ENCODE data around the gene SLC35G6.

DNA sequence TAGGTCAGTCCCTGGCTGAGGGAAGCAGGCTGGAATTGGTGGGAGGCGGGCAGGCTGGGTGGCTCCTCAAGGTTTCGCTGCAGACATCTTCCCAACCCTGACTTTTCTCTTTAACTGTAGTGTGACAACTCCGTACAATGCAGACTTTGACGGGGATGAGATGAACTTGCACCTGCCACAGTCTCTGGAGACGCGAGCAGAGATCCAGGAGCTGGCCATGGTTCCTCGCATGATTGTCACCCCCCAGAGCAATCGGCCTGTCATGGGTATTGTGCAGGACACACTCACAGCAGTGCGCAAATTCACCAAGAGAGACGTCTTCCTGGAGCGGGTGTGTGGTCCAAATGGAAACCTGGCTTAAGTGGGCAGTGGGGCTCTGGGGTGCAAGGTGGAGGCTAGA is 17.9 kb downstream of the SLC35G6 start:
- TF ChIP-seq CTCF (IDR thresholded peaks at IDR 0.05) (no peak), POLR2A (IDR thresholded peaks at IDR 0.05) (no peak)

Measured in testis (tissue), 2 donors.